Activated T-cell treated with anti-CD3 and anti-CD28 coated beads for 1 hour (primary cell): ENCODE data around the gene BTLA.
"Not testable (repeated sequence)": the region's sequence is repeated elsewhere in the genome, so short reads cannot be mapped to it uniquely, and the experiment has no call there.

ENCODE experiments used
- DNase-seq: peaks from one replicate; pipeline ENCODE4 v3.0.0-alpha.2; 2020; ENCODE audit warnings: low read depth

Gene BTLA

GRCh38 chr3:112498914-112499711, at the start of gene BTLA:
Gene BTLA, minus strand, starts transcription at chr3:112499472. Its CDS starts 114 bp downstream, at chr3:112499358.
- no peak for DNase-seq

GRCh38 chr3:112546216-112546759, 47.0 kb upstream of the BTLA start:
- no peak for DNase-seq

- no peak for DNase-seq
Measured at GRCh38 chr3:112539825-112540650, 40.8 kb upstream of the BTLA start.

- DNase-seq, result no peak
Measured at GRCh38 chr3:112531358-112531781, 32.1 kb upstream of the BTLA start.

GRCh38 chr3:112530573-112530972, 31.3 kb upstream of the BTLA start:
- no peak for DNase-seq

GRCh38 chr3:112524127-112524526, 24.9 kb upstream of the BTLA start:
- DNase-seq, result not testable (repeated sequence)

GRCh38 chr3:112519424-112520001, 20.2 kb upstream of the BTLA start:
- no peak for DNase-seq

GRCh38 chr3:112518970-112519369, 19.7 kb upstream of the BTLA start:
- DNase-seq, result not testable (repeated sequence)

GRCh38 chr3:112514527-112515128, 15.4 kb upstream of the BTLA start:
- no peak for DNase-seq

GRCh38 chr3:112512320-112512719, 13.0 kb upstream of the BTLA start:
- DNase-seq, result no peak

- DNase-seq, result no peak
Measured at GRCh38 chr3:112508860-112509259, 9.6 kb upstream of the BTLA start.

- no peak for DNase-seq
Measured at GRCh38 chr3:112508261-112508660, 9.0 kb upstream of the BTLA start.

GRCh38 chr3:112505907-112506306, 6.6 kb upstream of the BTLA start:
- no peak for DNase-seq

GRCh38 chr3:112504123-112504522, 4.9 kb upstream of the BTLA start:
- no peak for DNase-seq

GRCh38 chr3:112503304-112503972, 4.2 kb upstream of the BTLA start:
- DNase-seq, result no peak

GRCh38 chr3:112500621-112501020, 1.3 kb upstream of the BTLA start:
- no peak for DNase-seq

- DNase-seq, result no peak
Measured at GRCh38 chr3:112497897-112498548, 1.2 kb downstream of the BTLA start.

GRCh38 chr3:112496366-112497067, 2.8 kb downstream of the BTLA start:
- DNase-seq, result no peak

GRCh38 chr3:112494448-112494767, 4.9 kb downstream of the BTLA start:
- not testable (repeated sequence) for DNase-seq

- DNase-seq, result no peak
Measured at GRCh38 chr3:112492124-112492523, 7.1 kb downstream of the BTLA start.
